ENCODE data around the gene CPNE2.

DNA sequence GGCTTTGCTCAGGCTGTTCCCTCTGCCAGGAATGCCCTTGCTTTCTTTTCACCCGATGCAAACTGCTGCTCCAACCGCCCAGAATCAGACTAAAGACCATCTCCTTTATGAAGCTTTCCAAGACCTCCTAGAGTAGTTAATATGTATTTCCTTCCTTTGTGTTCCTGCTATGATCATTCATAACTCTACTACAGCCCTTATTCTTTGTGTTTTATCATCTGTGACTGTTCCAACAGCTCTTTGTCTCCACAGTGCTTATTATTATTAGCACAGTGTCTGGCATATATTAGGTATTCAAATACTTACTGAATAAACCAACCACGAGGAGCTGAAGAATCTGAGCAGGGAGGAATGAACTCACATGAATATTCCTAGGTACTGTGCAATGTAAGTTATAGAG lies 85.8 kb downstream of the CPNE2 start:
- TF ChIP-seq GABPA (IDR thresholded peaks at IDR 0.05 in 1 of 2, conservative IDR thresholded peaks at IDR 0.05 in 1 of 2) (no peak), YY1 (IDR thresholded peaks at IDR 0.05) (no peak)
- TF ChIP-seq, protein P1, sequence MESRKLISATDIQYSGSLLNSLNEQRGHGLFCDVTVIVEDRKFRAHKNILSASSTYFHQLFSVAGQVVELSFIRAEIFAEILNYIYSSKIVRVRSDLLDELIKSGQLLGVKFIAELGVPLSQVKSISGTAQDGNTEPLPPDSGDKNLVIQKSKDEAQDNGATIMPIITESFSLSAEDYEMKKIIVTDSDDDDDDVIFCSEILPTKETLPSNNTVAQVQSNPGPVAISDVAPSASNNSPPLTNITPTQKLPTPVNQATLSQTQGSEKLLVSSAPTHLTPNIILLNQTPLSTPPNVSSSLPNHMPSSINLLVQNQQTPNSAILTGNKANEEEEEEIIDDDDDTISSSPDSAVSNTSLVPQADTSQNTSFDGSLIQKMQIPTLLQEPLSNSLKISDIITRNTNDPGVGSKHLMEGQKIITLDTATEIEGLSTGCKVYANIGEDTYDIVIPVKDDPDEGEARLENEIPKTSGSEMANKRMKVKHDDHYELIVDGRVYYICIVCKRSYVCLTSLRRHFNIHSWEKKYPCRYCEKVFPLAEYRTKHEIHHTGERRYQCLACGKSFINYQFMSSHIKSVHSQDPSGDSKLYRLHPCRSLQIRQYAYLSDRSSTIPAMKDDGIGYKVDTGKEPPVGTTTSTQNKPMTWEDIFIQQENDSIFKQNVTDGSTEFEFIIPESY (IDR thresholded peaks at IDR 0.05), result no peak
- TF ChIP-seq, protein P2, sequence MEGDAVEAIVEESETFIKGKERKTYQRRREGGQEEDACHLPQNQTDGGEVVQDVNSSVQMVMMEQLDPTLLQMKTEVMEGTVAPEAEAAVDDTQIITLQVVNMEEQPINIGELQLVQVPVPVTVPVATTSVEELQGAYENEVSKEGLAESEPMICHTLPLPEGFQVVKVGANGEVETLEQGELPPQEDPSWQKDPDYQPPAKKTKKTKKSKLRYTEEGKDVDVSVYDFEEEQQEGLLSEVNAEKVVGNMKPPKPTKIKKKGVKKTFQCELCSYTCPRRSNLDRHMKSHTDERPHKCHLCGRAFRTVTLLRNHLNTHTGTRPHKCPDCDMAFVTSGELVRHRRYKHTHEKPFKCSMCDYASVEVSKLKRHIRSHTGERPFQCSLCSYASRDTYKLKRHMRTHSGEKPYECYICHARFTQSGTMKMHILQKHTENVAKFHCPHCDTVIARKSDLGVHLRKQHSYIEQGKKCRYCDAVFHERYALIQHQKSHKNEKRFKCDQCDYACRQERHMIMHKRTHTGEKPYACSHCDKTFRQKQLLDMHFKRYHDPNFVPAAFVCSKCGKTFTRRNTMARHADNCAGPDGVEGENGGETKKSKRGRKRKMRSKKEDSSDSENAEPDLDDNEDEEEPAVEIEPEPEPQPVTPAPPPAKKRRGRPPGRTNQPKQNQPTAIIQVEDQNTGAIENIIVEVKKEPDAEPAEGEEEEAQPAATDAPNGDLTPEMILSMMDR (IDR thresholded peaks at IDR 0.05; ENCODE audit: low read depth, low read length, missing input control), result no peak
- TF ChIP-seq, protein P3, sequence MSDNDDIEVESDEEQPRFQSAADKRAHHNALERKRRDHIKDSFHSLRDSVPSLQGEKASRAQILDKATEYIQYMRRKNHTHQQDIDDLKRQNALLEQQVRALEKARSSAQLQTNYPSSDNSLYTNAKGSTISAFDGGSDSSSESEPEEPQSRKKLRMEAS (IDR thresholded peaks at IDR 0.05), result no peak
